Epithelial cell of proximal tubule (primary cell): Measurements from ENCODE around the gene ITGAL. TPM values are rescaled to one million over a fixed set of nuclear protein-coding genes. Genes with fewer than 3 reads are reported as not detected.
A peak's percentile ranks its signal among the peaks of the same experiment; 100 is the strongest.

Source experiments
- DNase-seq: peaks from one replicate; pipeline ENCODE4 v3.0.0-alpha.2; 2011; ENCODE audit warnings: low read depth
- H3K4me3 ChIP-seq: 2 replicates; pipeline ENCODE4 v1.5.1; 2011; ENCODE audit warnings: low read depth, mild to moderate bottlenecking, low read length
- CTCF ChIP-seq: conservative IDR thresholded peaks from 2 replicates; pipeline ENCODE4 v1.5.1; 2012; ENCODE audit warnings: low read depth, mild to moderate bottlenecking, low read length
- total RNA-seq: library from RNA; depleted of rRNA; stranded (reverse); fragments of >200 nt; gene quantifications from 2 replicates; pipeline ENCODE4 v1.2.3, GENCODE V29; 2015

Gene ITGAL
- total RNA-seq, 1 donor from 2014 or later, result not detected

- no peak for TF ChIP-seq CTCF
- peak overlapping the region; percentile 92 for H3K4me3 ChIP-seq
- no peak for DNase-seq
These were observed 86.3 kb downstream of the ITGAL start for GRCh38 chr16:30558789-30559377.

GRCh38 chr16:30559690-30560089 is 87.1 kb downstream of the ITGAL start:
- H3K4me3 ChIP-seq, result no peak overlapping the region
- no peak for TF ChIP-seq CTCF
- no peak for DNase-seq

GRCh38 chr16:30561089-30561816 is 88.7 kb downstream of the ITGAL start:
- DNase-seq, result no peak
- TF ChIP-seq CTCF, result no peak

GRCh38 chr16:30562021-30562420 is 89.5 kb downstream of the ITGAL start:
- no peak for DNase-seq
- no peak overlapping the region for H3K4me3 ChIP-seq
- no peak for TF ChIP-seq CTCF

More at GRCh38 chr16:30561089-30561816, 88.7 kb downstream of the ITGAL start:
- H3K4me3 ChIP-seq, result peak overlapping the region; percentile 58

GRCh38 chr16:30565526-30565925 is 93.0 kb downstream of the ITGAL start:
- no peak overlapping the region for H3K4me3 ChIP-seq
- no peak for DNase-seq
- no peak for TF ChIP-seq CTCF

- no peak for DNase-seq
- no peak for TF ChIP-seq CTCF
- no peak overlapping the region for H3K4me3 ChIP-seq
These were observed 93.4 kb downstream of the ITGAL start for GRCh38 chr16:30565984-30566383.

GRCh38 chr16:30566531-30566930 is 94.0 kb downstream of the ITGAL start:
- no peak overlapping the region for H3K4me3 ChIP-seq

More at GRCh38 chr16:30566531-30566930, 94.0 kb downstream of the ITGAL start:
- no peak for DNase-seq
- TF ChIP-seq CTCF, result no peak
